DND-41 (cell line): ENCODE measurements around the gene CD83.

Source experiments
- ATAC-seq: fragments of 200-7000 bp; cut with Tn5 transposase; 3 replicates; pipeline ENCODE4 v1.9.1; 2021; ENCODE audit warnings: low read depth; ENCODE audit not compliant: insufficient read depth
- DNase-seq: peaks from one replicate; pipeline ENCODE4 v3.0.0-alpha.2; 2020
- H2AFZ ChIP-seq: 2 replicates; pipeline ENCODE4 v1.6.0; 2012; ENCODE audit warnings: low read depth, low read length
- H3K27ac ChIP-seq: 2 replicates; pipeline ENCODE4 v1.5.1; 2012; ENCODE audit warnings: low read length, inconsistent platforms
- H3K27me3 ChIP-seq: fragments of 200-600 bp; sonication (generic); 2 replicates; pipeline ENCODE4 v1.6.0; 2012; ENCODE audit warnings: low read length, mild to moderate bottlenecking, inconsistent platforms; ENCODE audit not compliant: insufficient read depth, poor library complexity
- H3K36me3 ChIP-seq: 2 replicates; pipeline ENCODE4 v1.5.1; 2012; ENCODE audit warnings: low read length, inconsistent platforms; ENCODE audit not compliant: insufficient read depth
- H3K4me1 ChIP-seq: 2 replicates; pipeline ENCODE4 v1.5.1; 2012; ENCODE audit warnings: mild to moderate bottlenecking, low read length; ENCODE audit not compliant: insufficient read depth
- H3K4me2 ChIP-seq: 2 replicates; pipeline ENCODE4 v1.6.0; 2012; ENCODE audit warnings: mild to moderate bottlenecking, moderate library complexity, low read length, inconsistent platforms; ENCODE audit not compliant: insufficient read depth
- H3K4me3 ChIP-seq, 2 experiments: fragments of 200-600 bp in 1 of 2; shearing (Covaris generic) in 1 of 2; 2 replicates each; pipeline ENCODE4 v1.5.1; 2012 to 2016; ENCODE audit warnings: inconsistent platforms in 2 of 2, low read length in 2 of 2, mild to moderate bottlenecking in 2 of 2, low read depth in 1 of 2, moderate library complexity in 1 of 2
- H3K79me2 ChIP-seq: 2 replicates; pipeline ENCODE4 v1.6.0; 2012; ENCODE audit warnings: low read length, inconsistent platforms; ENCODE audit not compliant: insufficient read depth
- H3K9ac ChIP-seq: 2 replicates; pipeline ENCODE4 v1.6.0; 2012; ENCODE audit warnings: low read depth, mild to moderate bottlenecking, inconsistent platforms, low read length, moderate library complexity
- H3K9me3 ChIP-seq: 2 replicates; pipeline ENCODE4 v1.5.1; 2012; ENCODE audit warnings: low read length, moderate library complexity, mild to moderate bottlenecking, inconsistent platforms; ENCODE audit not compliant: insufficient read depth, severe bottlenecking
- H4K20me1 ChIP-seq: 2 replicates; pipeline ENCODE4 v1.6.0; 2012; ENCODE audit warnings: low read length; ENCODE audit not compliant: insufficient read depth
- EZH2 ChIP-seq: IDR thresholded peaks from 3 replicates; pipeline ENCODE4 v1.6.1; 2012; ENCODE audit warnings: borderline replicate concordance, low read depth, mild to moderate bottlenecking, moderate library complexity, low read length, inconsistent platforms; ENCODE audit not compliant: severe bottlenecking
- TF ChIP-seq, protein P1 (sequence below): IDR thresholded peaks from 2 replicates; pipeline ENCODE4 v1.5.1; 2012; ENCODE audit warnings: borderline replicate concordance, low read length, moderate library complexity, mild to moderate bottlenecking; ENCODE audit not compliant: poor library complexity, severe bottlenecking; ENCODE audit errors: extremely low read depth

Gene CD83

DNA sequence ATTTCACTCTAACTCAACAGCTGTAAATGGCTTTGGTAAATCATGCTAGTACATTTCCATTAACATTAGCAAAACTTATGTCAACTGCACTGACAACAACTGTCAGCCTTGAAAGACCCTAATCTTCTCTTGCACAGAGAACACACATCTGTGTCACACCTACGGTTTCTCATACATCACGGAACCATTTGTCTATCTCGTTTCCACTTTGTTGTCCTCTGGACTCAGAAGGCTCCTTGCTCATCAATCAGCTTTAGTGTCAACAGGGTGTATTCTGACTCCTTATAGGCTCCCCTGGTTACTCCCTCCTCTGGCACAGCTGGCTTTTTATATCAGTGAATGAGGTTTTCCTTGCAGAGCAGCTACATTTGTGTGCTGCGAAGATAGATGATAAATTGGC, 49.3 kb downstream of the CD83 start:
- DNase-seq: no peak
- H3K27ac ChIP-seq: no peak overlapping the region
- no peak for ATAC-seq

GRCh38 chr6:14170128-14170527, 52.6 kb downstream of the CD83 start:
- Histone ChIP-seq H3K79me2 (no peaks in the 10 kb centered on the region), H3K27me3 (no peaks in the 10 kb centered on the region), H3K4me1 (no peaks in the 10 kb centered on the region), H3K9ac (no peak overlapping the region), H3K4me2 (no peak overlapping the region), H4K20me1 (no peaks in the 10 kb centered on the region), H3K9me3 (peaks cover 23% of the 10 kb centered on the region), H3K4me3 (no peak overlapping the region), H3K36me3 (no peaks in the 10 kb centered on the region), H3K27ac (no peak overlapping the region), H2AFZ (no peak overlapping the region)
- DNase-seq (no peak), ATAC-seq (no peak)
- TF ChIP-seq, protein P1, sequence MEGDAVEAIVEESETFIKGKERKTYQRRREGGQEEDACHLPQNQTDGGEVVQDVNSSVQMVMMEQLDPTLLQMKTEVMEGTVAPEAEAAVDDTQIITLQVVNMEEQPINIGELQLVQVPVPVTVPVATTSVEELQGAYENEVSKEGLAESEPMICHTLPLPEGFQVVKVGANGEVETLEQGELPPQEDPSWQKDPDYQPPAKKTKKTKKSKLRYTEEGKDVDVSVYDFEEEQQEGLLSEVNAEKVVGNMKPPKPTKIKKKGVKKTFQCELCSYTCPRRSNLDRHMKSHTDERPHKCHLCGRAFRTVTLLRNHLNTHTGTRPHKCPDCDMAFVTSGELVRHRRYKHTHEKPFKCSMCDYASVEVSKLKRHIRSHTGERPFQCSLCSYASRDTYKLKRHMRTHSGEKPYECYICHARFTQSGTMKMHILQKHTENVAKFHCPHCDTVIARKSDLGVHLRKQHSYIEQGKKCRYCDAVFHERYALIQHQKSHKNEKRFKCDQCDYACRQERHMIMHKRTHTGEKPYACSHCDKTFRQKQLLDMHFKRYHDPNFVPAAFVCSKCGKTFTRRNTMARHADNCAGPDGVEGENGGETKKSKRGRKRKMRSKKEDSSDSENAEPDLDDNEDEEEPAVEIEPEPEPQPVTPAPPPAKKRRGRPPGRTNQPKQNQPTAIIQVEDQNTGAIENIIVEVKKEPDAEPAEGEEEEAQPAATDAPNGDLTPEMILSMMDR: no peak
- TF ChIP-seq EZH2: no peak

More for the DNA sequence above, 49.3 kb downstream of the CD83 start:
- Histone ChIP-seq H3K4me3 (no peak overlapping the region), H3K36me3 (no peaks in the 10 kb centered on the region), H3K9me3 (peaks cover 20% of the 10 kb centered on the region), H2AFZ (no peak overlapping the region), H3K79me2 (no peaks in the 10 kb centered on the region), H3K4me1 (no peaks in the 10 kb centered on the region), H4K20me1 (no peaks in the 10 kb centered on the region), H3K4me2 (no peak overlapping the region), H3K9ac (no peak overlapping the region), H3K27me3 (no peaks in the 10 kb centered on the region)
- TF ChIP-seq EZH2: no peak
- TF ChIP-seq, protein P1: no peak

DNA sequence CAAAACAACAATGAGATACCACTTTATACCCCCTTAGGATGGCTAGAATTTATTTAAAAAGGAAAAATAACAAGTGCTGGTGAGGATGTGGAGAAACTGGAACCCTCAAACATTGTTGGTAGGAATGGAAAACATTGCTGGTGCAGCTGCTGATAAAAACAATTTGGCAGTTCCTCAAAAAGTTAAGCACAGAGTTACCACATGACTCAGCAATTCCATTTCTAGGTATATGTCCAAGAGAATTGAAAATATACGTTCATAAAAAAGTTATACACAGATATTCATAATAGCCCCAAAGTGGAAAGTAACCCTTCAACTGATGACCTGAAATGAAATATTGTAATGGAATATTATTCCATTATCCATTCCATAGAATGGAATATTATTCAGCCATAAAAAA, 55.0 kb downstream of the CD83 start:
- Histone ChIP-seq H3K9me3 (peaks cover 23% of the 10 kb centered on the region), H3K27ac (no peak overlapping the region), H4K20me1 (no peaks in the 10 kb centered on the region), H3K79me2 (no peaks in the 10 kb centered on the region), H3K27me3 (no peaks in the 10 kb centered on the region), H3K36me3 (no peaks in the 10 kb centered on the region), H3K9ac (no peak overlapping the region), H3K4me1 (no peaks in the 10 kb centered on the region), H2AFZ (no peak overlapping the region), H3K4me2 (no peak overlapping the region), H3K4me3 (no peak overlapping the region)
- no peak for DNase-seq
- ATAC-seq: no peak
- TF ChIP-seq, protein P1: no peak
- TF ChIP-seq EZH2: no peak

DNA sequence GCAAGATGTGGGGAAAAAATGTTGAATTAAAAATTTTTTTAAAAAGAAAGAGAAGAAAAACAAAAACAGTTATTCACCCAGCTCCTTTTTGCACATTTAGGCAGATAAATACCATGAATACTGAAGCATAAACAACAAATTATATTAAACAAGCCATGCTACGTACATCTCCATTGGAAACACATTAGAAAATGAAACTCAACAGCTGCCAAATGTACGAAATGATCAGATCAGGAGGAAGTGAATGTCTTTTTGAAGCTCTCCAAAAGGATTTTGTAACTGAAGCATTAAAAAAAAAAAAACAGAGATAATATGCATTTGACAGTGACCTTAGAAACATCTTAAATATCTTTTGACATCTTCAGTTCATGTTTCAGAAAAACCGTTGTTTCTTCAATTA, 56.7 kb downstream of the CD83 start:
- Histone ChIP-seq H3K27ac (no peak overlapping the region), H3K79me2 (no peaks in the 10 kb centered on the region), H3K4me2 (no peak overlapping the region), H3K4me3 (no peak overlapping the region), H3K9me3 (peaks cover 21% of the 10 kb centered on the region), H3K27me3 (no peaks in the 10 kb centered on the region), H3K9ac (no peak overlapping the region), H3K36me3 (no peaks in the 10 kb centered on the region), H2AFZ (no peak overlapping the region), H4K20me1 (no peaks in the 10 kb centered on the region), H3K4me1 (no peaks in the 10 kb centered on the region)
- ATAC-seq (no peak), DNase-seq (no peak)
- TF ChIP-seq, protein P1: no peak
- no peak for TF ChIP-seq EZH2
